Stimulated activated CD4-positive, alpha-beta T cell treated with anti-CD3 and anti-CD28 coated beads, Interleukin-2, amount 100 ng/mL, for 24 hours (primary cell): ENCODE measurements around the gene TEKT5.
"Not testable (repeated sequence)": the region's sequence is repeated elsewhere in the genome, so short reads cannot be mapped to it uniquely, and the experiment has no call there.

Experiments
- DNase-seq, 2 donors: peaks; one replicate each; pipeline ENCODE4 v3.0.0-alpha.2; 2020

TEKT5 gene

DNA sequence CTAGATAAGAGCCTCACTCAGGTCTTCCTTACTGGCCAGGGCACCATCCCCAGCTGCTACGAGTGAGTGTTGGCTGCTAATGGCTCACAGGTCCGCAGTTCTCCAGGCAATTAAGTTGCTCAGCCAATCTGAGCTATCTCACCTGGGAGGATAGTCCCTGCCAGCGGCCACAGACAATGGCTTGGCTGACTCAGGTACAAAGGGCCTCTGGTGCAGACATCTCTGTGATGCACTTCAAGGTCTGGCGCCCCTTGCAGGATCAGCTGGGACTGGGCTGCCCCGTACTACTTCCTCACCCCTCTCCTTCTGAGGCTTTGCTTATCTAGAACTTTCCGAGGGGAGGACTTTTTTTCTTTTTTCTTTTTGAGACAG is 65.2 kb downstream of the TEKT5 start:
- DNase-seq: no peak

- no peak for DNase-seq
These were observed 69.0 kb downstream of the TEKT5 start for GRCh38 chr16:10625595-10626357.

DNA sequence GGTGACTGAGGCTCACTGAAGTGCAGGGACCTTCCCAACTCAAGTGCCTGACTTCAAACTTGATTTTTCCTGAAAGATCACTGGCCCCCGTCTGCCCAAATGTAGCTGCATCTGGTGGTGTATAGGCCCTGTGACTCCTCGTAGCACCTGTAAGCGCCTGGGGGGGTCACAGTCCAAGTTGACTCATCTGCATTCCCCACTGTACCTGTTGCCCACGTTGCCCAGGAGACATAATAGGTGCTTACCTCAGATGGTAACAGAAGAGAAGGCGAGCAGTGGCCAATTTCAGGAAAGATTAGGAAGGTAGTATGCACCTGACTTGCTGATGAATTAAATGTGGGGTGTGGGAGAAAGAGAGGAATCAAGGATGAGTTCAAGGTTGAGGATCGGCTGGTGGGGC is 70.2 kb downstream of the TEKT5 start:
- DNase-seq: no peak

DNA sequence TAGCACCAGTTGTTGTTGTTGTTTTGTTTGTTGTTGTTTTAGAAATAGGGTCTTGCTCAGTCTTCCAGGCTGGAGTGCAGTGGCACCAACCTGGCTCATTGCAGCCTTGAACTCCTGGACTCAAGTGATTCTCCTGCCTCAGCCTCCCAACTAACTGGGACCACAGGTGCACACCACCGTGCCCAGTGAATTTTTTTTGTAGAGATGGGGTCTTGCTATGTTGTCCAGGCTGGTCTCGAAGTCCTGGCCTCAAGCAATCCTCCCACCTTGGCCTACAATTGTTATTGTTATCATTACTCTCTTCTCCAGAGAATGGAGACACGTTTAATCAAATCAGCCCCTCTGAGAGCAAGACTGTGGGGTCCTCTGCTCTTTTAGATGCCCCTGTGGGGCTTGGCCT is 71.7 kb downstream of the TEKT5 start:
- no peak for DNase-seq

DNA sequence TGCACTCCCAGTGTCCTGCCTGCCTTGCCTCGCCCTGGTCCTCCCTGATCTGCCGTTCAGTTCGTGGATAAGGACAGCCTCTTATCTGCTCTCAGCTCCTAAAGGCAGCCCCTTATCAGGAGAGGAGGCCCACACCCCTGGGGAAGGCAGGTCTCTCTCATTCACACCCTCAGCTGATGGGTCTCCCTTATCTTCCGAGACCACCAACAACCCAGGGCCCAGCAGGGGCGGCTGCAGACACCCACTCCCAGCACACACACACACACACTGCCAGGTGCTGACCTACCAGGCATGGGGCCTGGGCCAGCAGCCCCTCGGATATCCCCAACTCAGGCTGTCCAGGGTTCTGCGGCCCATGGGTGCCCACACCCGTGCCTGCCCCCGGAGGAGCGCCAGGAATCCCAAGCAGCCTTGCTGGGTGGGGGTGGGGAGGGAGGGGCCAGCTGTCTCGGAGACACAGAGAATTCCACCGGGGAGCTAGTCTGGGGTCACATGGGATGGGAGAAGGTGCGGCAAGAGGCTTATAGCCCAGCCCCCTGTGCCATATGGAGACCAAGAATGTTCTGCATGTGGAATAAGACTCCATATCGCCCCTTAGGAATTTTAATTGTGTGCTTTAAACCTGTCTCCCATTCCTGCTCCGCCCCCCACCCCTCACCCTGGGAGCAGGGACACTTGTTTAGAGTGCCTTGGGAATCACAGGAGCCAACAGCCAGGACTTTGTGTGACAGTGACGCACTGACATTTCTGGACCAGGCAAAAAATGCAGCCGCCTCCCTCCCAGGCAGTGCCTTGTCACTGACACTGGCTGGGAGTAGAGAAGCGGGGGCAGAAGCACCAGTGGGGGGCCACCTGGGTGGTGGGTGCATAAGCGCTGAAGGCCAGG is 72.5 kb downstream of the TEKT5 start:
- DNase-seq: no peak

DNA sequence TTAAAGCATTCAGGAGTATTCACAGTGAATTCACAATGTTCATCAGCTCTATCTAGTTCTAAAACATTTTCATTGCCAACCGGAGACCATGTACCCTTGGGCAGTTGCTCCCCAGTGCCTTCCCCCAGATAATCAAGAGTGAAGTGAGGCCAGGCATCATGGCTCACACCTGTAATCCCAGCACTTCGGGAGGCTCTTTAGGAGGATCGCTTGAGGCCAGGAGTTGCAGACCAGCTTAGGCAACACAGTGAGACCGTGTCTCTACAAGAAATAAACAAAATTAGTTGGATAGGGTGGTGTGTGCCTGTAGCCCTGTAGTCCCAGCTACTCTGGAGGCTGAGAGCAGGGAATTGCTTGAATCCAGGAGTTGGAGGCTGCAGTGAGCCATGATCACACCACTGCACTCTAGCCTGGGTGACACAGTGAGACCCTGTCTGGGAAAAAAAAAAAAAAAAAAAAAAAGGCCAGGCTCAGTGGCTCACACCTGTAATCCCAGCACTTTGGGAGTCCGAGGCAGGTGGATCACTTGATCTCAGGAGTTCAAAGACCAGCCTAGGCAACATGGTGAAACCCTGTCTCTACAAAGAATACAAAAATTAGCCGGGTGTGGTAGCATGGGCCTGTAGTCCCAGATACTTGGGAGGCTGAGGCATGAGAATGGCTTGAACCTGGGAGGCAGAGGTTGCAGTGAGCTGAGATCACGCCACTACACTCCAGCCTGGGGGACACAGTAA is 73.3 kb downstream of the TEKT5 start:
- not testable (repeated sequence) for DNase-seq

- no peak for DNase-seq
These were observed 74.6 kb downstream of the TEKT5 start for GRCh38 chr16:10620120-10620519.

DNA sequence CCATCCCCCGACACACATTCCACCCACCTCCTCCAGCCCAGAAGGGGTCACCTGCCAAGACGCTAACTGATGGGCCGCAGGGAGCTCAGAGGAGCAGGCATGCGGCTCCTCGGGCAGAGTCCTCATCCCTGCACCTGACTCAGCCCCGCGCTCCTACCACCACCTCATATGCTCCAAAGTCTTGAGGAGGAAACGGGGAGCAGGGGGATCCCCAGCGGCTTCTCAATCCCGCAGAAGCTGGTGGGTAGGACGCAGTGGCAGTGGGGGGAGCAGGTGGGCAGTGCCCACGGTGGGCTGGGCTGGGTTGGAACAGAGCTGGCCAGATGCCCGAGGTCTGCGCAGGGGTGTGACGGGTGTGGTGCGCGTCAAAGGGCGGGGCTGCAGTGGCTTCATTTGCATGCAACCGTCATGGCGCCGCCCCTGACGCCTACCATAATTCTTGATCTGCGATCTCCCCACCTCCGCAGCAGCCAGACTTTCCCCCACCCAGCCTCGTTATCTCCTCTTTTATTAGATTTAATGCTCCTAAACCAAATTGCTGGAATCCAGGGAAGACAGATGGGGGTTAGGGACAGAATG is 75.4 kb downstream of the TEKT5 start:
- DNase-seq: peak in 1 of 2 donors; percentile 46

- DNase-seq: no peak
These were observed 76.0 kb downstream of the TEKT5 start for GRCh38 chr16:10618710-10619209.

DNA sequence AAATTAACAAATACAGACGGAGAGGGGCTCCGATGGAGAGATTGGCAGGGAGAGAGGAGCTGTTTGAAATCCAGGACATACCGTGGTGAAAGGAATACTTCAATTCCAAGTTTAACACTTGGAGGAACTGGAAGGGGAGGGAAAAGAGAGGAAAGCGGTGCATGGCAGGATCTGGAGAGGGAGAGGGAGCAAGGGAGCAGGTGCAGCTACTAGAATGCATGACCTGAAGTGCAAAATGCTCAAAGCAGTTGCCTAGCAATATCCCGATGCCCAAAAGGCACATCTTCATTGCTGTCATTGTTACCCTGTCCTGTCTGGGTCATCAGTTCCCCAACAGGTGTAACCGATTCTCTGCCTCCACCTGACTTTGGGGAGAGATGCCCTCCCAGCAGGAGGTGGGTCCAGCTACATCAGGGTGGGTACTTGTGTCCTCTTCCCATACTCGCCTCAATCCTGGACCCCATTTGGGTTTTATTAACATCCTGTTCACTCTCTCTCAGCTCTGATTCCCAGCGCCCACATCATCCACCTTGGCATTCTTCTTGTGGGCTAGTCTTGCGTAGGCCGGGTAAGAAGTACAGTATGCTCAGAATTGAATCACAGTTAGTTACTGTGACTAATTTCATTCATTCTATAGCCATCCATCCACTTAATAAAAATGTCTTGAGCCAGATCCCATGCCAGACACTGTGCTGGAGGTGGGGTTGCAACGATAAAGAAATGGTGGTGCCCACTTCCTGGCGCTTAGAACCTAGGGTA is 76.9 kb downstream of the TEKT5 start:
- no peak for DNase-seq

DNA sequence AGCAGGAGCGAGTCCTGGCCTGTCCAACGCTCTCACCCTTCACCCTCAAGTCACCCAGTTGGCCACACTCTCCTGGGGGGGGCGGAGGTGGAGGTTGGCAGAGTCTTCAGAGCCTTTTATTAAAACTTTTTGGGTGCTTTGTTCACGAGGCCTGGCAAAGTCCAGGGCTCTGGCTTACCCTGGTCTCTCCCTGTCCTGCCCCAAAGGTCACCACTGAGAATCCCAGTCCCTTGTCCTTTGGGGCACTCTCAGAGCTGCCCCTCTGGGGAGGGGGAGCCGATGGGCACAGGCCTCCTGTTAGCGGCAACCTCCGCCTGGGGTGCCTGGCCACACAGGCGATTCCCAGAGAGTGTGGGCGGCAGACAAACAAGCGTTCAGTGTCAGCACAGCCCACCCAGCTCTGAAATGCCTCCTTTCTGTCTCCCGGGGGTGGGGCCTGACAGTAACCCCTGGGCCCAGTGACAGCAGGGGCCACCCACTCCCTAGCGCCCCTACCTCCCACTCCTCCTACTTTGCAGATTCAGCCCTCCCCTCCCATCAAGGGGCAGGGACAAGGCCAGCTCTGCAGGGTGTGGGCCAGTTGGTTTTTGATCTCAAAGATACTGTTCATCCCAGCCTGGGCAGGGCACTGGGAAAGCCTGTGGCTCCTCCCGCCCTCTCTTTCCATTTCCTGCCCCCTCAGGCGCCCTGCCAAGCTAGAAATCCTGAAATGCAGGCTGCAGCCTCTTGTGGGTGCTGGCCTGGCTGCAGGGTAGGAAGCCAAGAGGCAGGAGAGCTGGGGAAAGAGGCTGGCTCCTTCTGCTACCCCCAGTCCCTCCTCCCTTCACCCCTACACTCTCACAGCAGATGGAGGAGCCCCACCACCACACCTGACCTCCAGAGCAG is 77.7 kb downstream of the TEKT5 start:
- DNase-seq: no peak

DNA sequence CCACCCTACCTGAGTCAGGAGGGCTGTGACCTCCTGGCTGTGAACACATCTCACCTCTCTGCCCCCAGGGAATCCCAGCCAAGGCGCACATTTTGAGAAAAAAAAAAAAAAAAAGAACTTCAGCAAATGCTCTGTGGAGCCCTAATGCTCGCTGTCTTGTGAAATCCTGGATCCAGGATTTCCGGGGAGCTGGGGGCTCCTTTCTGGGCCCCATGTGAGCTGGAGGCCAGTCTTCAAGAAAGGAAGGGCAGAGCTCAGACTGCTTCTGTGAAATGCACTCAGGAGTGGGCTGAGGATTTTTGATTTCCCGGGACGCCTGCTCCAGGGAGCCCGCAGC is 78.3 kb downstream of the TEKT5 start:
- DNase-seq: no peak

GRCh38 chr16:10614685-10615084 is 80.0 kb downstream of the TEKT5 start:
- DNase-seq: no peak

- no peak for DNase-seq
These were observed 80.8 kb downstream of the TEKT5 start for GRCh38 chr16:10613785-10614485.

DNA sequence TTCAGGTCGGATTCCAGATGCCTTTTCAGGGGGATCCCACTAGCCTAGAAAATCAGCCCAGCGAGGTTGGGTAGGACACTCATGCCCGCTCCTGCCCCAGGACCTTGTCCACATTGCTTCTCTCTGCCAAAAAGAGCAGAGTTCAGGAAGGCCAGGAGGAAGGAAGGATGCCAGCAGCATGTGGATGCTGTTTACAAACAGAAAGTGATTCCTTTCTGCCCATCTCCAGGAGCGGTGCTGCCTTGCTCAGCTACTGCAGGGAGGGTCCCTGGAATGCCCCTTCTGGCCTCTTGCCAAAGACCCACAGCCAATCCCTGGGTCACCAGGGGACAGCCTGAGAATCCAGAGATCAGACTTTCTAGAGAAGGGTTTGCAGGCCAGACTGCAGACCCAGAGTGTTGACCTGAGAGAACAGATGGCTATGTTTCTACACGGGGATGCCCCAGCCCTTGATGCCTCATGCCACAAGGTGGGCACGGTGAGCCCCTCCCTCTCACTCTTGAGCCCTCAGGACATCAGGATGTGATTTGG is 82.0 kb downstream of the TEKT5 start:
- DNase-seq: no peak

DNA sequence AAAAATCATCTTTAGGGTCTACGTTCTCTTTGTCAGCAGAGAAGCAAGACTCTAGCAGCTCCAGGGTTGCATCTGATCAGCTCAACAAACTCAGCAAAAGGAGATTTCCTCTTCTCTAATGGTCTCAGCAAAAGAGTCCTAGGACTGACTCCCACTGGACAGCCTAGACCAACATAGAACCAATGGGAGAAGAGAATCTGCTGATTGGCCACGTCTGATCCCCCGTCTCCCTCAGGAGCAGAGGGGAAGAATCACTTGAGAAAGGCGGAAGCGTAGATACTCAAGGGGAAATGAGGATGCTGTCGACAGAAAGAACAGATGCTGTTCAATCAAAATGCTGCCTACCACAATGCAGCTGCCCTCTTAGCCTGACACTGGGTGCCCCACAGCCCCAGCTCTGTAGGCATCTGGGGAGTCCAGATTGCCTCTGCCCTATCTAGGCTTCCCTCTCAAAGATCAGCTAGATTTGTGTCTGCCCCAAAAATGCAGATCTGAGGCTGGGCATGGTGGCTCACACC is 82.8 kb downstream of the TEKT5 start:
- DNase-seq: no peak

- DNase-seq: no peak
These were observed 84.1 kb downstream of the TEKT5 start for GRCh38 chr16:10610499-10611184.

- no peak for DNase-seq
These were observed 85.3 kb downstream of the TEKT5 start for GRCh38 chr16:10609402-10609774.

- no peak for DNase-seq
These were observed 85.9 kb downstream of the TEKT5 start for GRCh38 chr16:10608687-10609401.
